Neural cell (in vitro differentiated cells): Measurements from ENCODE around the gene RABGAP1L. TPM values are rescaled to one million over a fixed set of nuclear protein-coding genes. Genes with fewer than 3 reads are reported as not detected.

Experiments used
- H2AFZ ChIP-seq: fragments of 200-600, 300-800 bp; sonication (generic), shearing (Covaris generic); 2 replicates; pipeline ENCODE4 v1.6.0; 2014; ENCODE audit warnings: low read depth, mild to moderate bottlenecking, antibody characterized with exemption, low read length, moderate library complexity
- H3F3A ChIP-seq: fragments of 200-600 bp; shearing (Covaris generic); 2 replicates; pipeline ENCODE4 v1.6.1; 2016; ENCODE audit warnings: mild to moderate bottlenecking, moderate library complexity, mixed read lengths, antibody characterized with exemption, low read length; ENCODE audit not compliant: insufficient read depth, poor library complexity, severe bottlenecking
- H3K27ac ChIP-seq: fragments of 200-600, 300-800 bp; sonication (generic), shearing (Covaris generic); 2 replicates; pipeline ENCODE4 v1.5.1; 2014; ENCODE audit warnings: mild to moderate bottlenecking, low read length, moderate library complexity
- H3K27me3 ChIP-seq: fragments of 300-800, 200-600 bp; sonication (generic), shearing (Covaris generic); 2 replicates; pipeline ENCODE4 v1.6.0; 2014; ENCODE audit warnings: mild to moderate bottlenecking, low read depth, low read length, moderate library complexity; ENCODE audit not compliant: insufficient read depth
- H3K36me3 ChIP-seq: fragments of 300-800, 200-600 bp; sonication (generic), shearing (Covaris generic); 2 replicates; pipeline ENCODE4 v1.5.1; 2014; ENCODE audit warnings: mild to moderate bottlenecking, antibody characterized with exemption, low read length, moderate library complexity; ENCODE audit not compliant: insufficient read depth
- H3K4me2 ChIP-seq: fragments of 300-800, 200-600 bp; sonication (generic), shearing (Covaris generic); 2 replicates; pipeline ENCODE4 v1.6.0; 2014; ENCODE audit warnings: mild to moderate bottlenecking, low read length
- H3K4me3 ChIP-seq: fragments of 300-800, 200-600 bp; sonication (generic), shearing (Covaris generic); 2 replicates; pipeline ENCODE4 v1.5.1; 2014; ENCODE audit warnings: mild to moderate bottlenecking, low read length, moderate library complexity
- H3K79me2 ChIP-seq: fragments of 200-600 bp; shearing (Covaris generic); replicated peaks from 2 replicates; pipeline ENCODE4 v1.6.0; 2014; ENCODE audit warnings: mild to moderate bottlenecking, low read length, moderate library complexity; ENCODE audit not compliant: insufficient read depth
- H3K9ac ChIP-seq: fragments of 300-800, 200-600 bp; sonication (generic), shearing (Covaris generic); 2 replicates; pipeline ENCODE4 v1.6.1; 2016; ENCODE audit warnings: mild to moderate bottlenecking, low read length, mixed read lengths
- H3K9me2 ChIP-seq: fragments of 200-600 bp; shearing (Covaris generic); 2 replicates; pipeline ENCODE4 v1.6.1; 2016; ENCODE audit warnings: mild to moderate bottlenecking, low read length, mixed read lengths; ENCODE audit not compliant: insufficient read depth
- H3K9me3 ChIP-seq: fragments of 200-600, 300-800 bp; sonication (generic), shearing (Covaris generic); 2 replicates; pipeline ENCODE4 v1.6.1; 2016; ENCODE audit warnings: mild to moderate bottlenecking, mixed run types, low read length, moderate library complexity, mixed read lengths
- H4K20me1 ChIP-seq: fragments of 200-600 bp; shearing (Covaris generic); 2 replicates; pipeline ENCODE4 v1.6.1; 2016; ENCODE audit warnings: mild to moderate bottlenecking, mixed run types; ENCODE audit not compliant: insufficient read depth
- EP300 ChIP-seq: fragments of 450-650 bp; conservative IDR thresholded peaks from 2 replicates; pipeline ENCODE4 v1.6.1; 2014; ENCODE audit warnings: antibody characterized with exemption, mild to moderate bottlenecking, moderate library complexity; ENCODE audit not compliant: poor library complexity, severe bottlenecking
- EZH2 ChIP-seq: fragments of 200-600, 300-800 bp; shearing (Covaris generic), sonication (generic); IDR thresholded peaks from 2 replicates; pipeline ENCODE4 v1.6.1; 2014; ENCODE audit warnings: antibody characterized with exemption, low read length, borderline replicate concordance, mild to moderate bottlenecking; ENCODE audit not compliant: insufficient read depth, poor library complexity, severe bottlenecking
- MXI1 ChIP-seq: fragments of 450-650 bp; conservative IDR thresholded peaks from 2 replicates; pipeline ENCODE4 v1.6.1; 2014; ENCODE audit warnings: antibody characterized with exemption, mild to moderate bottlenecking; ENCODE audit not compliant: poor library complexity, severe bottlenecking
- POLR2AphosphoS5 ChIP-seq: IDR thresholded peaks from 2 replicates; pipeline ENCODE4 v1.6.1; 2012
- RAD21 ChIP-seq: fragments of 450-650 bp; conservative IDR thresholded peaks from 2 replicates; pipeline ENCODE4 v1.6.1; 2014; ENCODE audit warnings: antibody characterized with exemption, mild to moderate bottlenecking, moderate library complexity
- SMC3 ChIP-seq: fragments of 450-650 bp; conservative IDR thresholded peaks from 2 replicates; pipeline ENCODE4 v1.6.1; 2014; ENCODE audit warnings: antibody characterized with exemption, mild to moderate bottlenecking, moderate library complexity; ENCODE audit not compliant: poor library complexity
- TAF1 ChIP-seq: IDR thresholded peaks from 2 replicates; pipeline ENCODE4 v1.6.1; 2012; ENCODE audit warnings: low read depth
- polyA plus RNA-seq: library from polyadenylated mRNA; depleted of rRNA; stranded (reverse); fragments of >200 nt; gene quantifications from 2 replicates; pipeline ENCODE4 v1.2.3, GENCODE V29; 2014
- TF ChIP-seq, protein P1 (sequence below): IDR thresholded peaks from 2 replicates; pipeline ENCODE4 v1.6.1; 2012; ENCODE audit warnings: borderline replicate concordance
- TF ChIP-seq, protein P2 (sequence below): fragments of 450-650 bp; IDR thresholded peaks from 2 replicates; pipeline ENCODE4 v1.5.1; 2014; ENCODE audit warnings: antibody characterized with exemption, mild to moderate bottlenecking, moderate library complexity; ENCODE audit not compliant: poor library complexity, severe bottlenecking

RABGAP1L gene
- polyA plus RNA-seq, 1 donor from 2014 or later: 32.2 TPM

DNA sequence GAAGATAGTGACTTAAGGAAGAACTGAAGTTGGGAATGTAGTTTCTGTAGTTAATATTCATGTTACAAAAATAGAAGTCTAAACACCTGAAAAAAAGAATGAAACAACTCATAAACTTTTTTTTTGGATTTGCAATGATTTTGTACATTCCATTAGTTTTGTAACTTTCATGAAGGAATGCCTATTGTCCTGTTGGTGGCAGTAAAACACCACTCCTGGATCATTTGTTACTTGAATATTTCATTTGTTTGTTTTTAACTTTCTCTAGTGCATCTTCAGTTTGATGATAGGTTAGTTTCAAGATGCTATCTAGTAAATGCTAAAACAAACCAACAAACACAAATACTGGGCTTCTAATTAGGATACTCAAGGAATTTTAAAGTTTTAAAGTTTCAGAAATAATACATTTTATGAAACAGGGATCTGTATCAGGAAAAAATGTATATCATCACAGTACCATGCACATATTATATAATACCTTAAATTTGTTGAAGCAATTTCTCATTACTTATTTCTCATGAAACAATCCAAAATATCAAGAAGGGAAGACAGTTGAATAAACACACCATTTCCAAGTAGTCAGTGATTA is 610.7 kb downstream of the RABGAP1L start:
- Histone ChIP-seq H2AFZ (no peak overlapping the region), H3F3A (no peaks in the 10 kb centered on the region), H3K9me3 (no peaks in the 10 kb centered on the region), H4K20me1 (no peaks in the 10 kb centered on the region), H3K9me2 (no peaks in the 10 kb centered on the region), H3K36me3 (no peaks in the 10 kb centered on the region), H3K27me3 (no peaks in the 10 kb centered on the region), H3K79me2 (no peaks in the 10 kb centered on the region), H3K4me2 (no peak overlapping the region), H3K4me3 (no peak overlapping the region), H3K9ac (no peak overlapping the region), H3K27ac (no peak overlapping the region)
- TF ChIP-seq EZH2 (no peak), SMC3 (peak; percentile 83), MXI1 (no peak), POLR2AphosphoS5 (no peak), RAD21 (peak; percentile 92), TAF1 (no peak), EP300 (no peak)
- TF ChIP-seq, protein P1, sequence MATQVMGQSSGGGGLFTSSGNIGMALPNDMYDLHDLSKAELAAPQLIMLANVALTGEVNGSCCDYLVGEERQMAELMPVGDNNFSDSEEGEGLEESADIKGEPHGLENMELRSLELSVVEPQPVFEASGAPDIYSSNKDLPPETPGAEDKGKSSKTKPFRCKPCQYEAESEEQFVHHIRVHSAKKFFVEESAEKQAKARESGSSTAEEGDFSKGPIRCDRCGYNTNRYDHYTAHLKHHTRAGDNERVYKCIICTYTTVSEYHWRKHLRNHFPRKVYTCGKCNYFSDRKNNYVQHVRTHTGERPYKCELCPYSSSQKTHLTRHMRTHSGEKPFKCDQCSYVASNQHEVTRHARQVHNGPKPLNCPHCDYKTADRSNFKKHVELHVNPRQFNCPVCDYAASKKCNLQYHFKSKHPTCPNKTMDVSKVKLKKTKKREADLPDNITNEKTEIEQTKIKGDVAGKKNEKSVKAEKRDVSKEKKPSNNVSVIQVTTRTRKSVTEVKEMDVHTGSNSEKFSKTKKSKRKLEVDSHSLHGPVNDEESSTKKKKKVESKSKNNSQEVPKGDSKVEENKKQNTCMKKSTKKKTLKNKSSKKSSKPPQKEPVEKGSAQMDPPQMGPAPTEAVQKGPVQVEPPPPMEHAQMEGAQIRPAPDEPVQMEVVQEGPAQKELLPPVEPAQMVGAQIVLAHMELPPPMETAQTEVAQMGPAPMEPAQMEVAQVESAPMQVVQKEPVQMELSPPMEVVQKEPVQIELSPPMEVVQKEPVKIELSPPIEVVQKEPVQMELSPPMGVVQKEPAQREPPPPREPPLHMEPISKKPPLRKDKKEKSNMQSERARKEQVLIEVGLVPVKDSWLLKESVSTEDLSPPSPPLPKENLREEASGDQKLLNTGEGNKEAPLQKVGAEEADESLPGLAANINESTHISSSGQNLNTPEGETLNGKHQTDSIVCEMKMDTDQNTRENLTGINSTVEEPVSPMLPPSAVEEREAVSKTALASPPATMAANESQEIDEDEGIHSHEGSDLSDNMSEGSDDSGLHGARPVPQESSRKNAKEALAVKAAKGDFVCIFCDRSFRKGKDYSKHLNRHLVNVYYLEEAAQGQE: no peak
- TF ChIP-seq, protein P2, sequence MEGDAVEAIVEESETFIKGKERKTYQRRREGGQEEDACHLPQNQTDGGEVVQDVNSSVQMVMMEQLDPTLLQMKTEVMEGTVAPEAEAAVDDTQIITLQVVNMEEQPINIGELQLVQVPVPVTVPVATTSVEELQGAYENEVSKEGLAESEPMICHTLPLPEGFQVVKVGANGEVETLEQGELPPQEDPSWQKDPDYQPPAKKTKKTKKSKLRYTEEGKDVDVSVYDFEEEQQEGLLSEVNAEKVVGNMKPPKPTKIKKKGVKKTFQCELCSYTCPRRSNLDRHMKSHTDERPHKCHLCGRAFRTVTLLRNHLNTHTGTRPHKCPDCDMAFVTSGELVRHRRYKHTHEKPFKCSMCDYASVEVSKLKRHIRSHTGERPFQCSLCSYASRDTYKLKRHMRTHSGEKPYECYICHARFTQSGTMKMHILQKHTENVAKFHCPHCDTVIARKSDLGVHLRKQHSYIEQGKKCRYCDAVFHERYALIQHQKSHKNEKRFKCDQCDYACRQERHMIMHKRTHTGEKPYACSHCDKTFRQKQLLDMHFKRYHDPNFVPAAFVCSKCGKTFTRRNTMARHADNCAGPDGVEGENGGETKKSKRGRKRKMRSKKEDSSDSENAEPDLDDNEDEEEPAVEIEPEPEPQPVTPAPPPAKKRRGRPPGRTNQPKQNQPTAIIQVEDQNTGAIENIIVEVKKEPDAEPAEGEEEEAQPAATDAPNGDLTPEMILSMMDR: peak; percentile 86

DNA sequence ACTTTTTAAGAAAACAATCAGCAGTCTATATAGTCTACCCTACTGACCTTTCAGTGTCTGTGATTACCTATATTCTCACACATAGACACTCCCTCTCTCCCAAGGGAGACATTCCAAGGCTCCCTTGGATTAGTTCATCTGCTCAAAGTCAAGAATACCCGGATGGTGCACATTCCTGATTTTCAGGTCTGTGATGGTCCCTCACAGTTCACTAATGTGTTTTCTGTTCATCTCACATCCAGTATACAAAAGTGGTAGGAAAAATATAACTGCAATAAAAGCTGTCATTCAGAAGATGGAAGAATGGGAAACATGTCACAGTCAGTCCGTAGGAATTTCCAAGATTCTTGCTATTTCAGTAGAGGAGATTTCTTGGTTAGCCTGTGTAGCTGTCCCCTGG is 616.3 kb downstream of the RABGAP1L start:
- H3K9ac ChIP-seq: no peak overlapping the region
- H3F3A ChIP-seq: no peaks in the 10 kb centered on the region
- H3K36me3 ChIP-seq: no peaks in the 10 kb centered on the region
- no peaks in the 10 kb centered on the region for H3K79me2 ChIP-seq
- H3K9me2 ChIP-seq: no peaks in the 10 kb centered on the region
- no peak for TF ChIP-seq RAD21
- TF ChIP-seq, protein P2: no peak
- no peak overlapping the region for H3K4me2 ChIP-seq
- no peak overlapping the region for H3K27ac ChIP-seq
- no peaks in the 10 kb centered on the region for H4K20me1 ChIP-seq
- no peaks in the 10 kb centered on the region for H3K9me3 ChIP-seq
- no peak overlapping the region for H2AFZ ChIP-seq
- H3K4me3 ChIP-seq: no peak overlapping the region
- no peaks in the 10 kb centered on the region for H3K27me3 ChIP-seq
